Fibroblast of villous mesenchyme (primary cell): ENCODE measurements around the gene SGO1. TPM values are rescaled to one million over a fixed set of nuclear protein-coding genes. Genes with fewer than 3 reads are reported as not detected.
"Not testable (repeated sequence)": the region's sequence is repeated elsewhere in the genome, so short reads cannot be mapped to it uniquely, and the experiment has no call there.

Source experiments
- DNase-seq: peaks from one replicate; pipeline ENCODE4 v3.0.0-alpha.2; 2010; ENCODE audit warnings: low read depth
- H3K4me3 ChIP-seq: 2 replicates; pipeline ENCODE4 v1.5.1; 2011; ENCODE audit warnings: low read depth, mild to moderate bottlenecking, low read length
- total RNA-seq: library from RNA; depleted of rRNA; stranded (reverse); fragments of >200 nt; gene quantifications from 2 replicates; pipeline ENCODE4 v1.2.3, GENCODE V29; 2012
- TF ChIP-seq, protein P1 (sequence below): IDR thresholded peaks from 2 replicates; pipeline ENCODE4 v1.5.1; 2012; ENCODE audit warnings: low read depth, mild to moderate bottlenecking, low read length; ENCODE audit not compliant: insufficient read depth

SGO1 gene
- total RNA-seq, 1 donor, result 7.8 TPM

DNA sequence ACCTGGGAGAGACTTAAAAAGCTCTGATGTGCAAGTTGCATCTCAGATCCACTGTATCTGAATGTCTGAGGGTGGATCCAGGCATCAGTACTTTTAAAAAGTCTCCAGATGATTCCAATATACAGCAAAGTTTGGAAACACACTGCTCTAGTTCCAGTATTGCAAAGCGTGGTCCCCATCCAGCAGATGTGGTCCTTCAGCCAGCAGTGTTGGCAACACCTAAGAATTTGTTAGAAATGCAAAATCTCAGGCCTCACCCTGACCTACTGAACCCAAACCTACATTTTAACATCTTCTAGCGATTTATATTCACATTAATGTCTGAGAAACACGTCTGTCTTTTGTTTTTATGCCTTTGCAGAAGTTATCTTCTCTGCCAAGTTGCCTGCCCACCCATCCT, 32.2 kb upstream of the SGO1 start:
- TF ChIP-seq, protein P1, sequence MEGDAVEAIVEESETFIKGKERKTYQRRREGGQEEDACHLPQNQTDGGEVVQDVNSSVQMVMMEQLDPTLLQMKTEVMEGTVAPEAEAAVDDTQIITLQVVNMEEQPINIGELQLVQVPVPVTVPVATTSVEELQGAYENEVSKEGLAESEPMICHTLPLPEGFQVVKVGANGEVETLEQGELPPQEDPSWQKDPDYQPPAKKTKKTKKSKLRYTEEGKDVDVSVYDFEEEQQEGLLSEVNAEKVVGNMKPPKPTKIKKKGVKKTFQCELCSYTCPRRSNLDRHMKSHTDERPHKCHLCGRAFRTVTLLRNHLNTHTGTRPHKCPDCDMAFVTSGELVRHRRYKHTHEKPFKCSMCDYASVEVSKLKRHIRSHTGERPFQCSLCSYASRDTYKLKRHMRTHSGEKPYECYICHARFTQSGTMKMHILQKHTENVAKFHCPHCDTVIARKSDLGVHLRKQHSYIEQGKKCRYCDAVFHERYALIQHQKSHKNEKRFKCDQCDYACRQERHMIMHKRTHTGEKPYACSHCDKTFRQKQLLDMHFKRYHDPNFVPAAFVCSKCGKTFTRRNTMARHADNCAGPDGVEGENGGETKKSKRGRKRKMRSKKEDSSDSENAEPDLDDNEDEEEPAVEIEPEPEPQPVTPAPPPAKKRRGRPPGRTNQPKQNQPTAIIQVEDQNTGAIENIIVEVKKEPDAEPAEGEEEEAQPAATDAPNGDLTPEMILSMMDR, result no peak
- DNase-seq, result no peak
- H3K4me3 ChIP-seq, result no peak overlapping the region

DNA sequence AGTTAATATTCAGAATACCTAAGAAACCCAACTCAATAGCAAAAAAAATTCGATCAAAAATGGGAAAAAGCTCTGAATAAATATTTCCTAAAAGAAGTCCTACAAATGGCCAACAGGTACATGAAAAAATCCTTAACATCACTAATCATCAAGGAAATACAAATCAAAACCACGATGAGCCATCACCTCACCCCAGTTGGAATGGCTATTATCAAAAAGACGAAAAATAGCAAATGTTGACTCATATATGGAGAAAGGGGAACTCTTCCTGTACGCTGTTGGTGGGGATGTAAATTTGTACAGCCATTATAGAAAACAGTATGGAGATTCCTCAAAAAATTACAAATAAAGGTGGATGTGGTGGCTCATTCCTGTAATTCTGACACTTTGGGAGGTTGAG, 29.6 kb upstream of the SGO1 start:
- no peak for DNase-seq
- TF ChIP-seq, protein P1, result no peak
- no peak overlapping the region for H3K4me3 ChIP-seq

DNA sequence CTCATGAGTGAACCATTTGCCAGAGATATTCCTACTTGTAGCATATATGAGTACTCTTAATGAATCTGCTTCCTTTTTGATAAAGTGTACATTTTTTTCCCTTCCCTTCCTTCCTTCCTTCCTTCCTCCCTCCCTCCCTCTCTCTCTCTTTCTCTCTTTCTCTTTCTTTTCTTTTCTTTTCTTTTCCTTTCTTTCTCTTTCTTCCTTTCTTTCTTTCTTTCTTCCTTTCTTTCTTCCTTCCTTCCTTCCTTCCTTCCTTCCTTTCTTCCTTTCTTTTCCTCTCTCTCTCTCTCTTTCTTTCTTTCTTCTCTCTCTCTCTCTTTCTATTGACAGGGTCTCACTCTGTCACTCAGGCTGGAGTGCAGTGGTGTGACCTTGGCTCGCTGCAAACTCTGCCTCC, 27.5 kb upstream of the SGO1 start:
- not testable (repeated sequence) for DNase-seq, H3K4me3 ChIP-seq

DNA sequence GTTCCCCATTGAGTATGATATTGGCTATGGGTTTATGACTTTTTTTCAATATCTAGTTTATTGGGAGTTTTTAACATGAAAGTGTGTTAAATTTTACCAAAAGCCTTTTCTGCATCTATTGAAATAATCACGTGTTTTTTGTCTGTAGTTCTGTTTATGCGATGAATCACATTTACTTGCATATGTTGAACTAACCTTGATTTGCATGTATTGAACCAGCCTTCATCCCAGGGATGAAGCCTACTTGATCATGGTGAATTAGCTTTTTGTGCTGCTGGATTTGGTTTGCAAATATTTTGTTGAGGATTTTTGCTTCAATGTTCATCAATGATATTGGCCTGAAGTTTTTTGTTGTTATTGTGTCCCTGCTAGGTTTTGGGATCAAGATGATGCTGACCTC, 21.9 kb upstream of the SGO1 start:
- not testable (repeated sequence) for DNase-seq, H3K4me3 ChIP-seq

DNA sequence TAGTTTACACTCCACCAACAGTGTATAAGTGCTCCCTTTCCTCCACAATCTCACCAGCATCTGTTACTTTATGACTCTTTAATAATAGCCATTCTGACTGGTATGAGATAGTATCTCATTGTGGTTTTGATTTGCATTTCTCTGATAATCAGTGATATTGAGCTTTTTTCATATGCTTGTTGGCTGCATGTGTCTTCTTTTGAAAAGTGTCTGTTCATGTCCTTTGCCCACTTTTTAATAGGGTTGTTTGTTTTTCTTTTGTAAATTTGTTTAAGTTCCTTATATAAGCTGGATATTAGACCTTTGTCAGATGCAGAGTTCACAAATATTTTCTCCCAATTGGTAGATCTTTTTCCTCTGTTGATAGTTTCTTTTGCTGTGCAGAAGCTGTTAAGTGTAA, 19.9 kb upstream of the SGO1 start:
- H3K4me3 ChIP-seq, DNase-seq: not testable (repeated sequence)

DNA sequence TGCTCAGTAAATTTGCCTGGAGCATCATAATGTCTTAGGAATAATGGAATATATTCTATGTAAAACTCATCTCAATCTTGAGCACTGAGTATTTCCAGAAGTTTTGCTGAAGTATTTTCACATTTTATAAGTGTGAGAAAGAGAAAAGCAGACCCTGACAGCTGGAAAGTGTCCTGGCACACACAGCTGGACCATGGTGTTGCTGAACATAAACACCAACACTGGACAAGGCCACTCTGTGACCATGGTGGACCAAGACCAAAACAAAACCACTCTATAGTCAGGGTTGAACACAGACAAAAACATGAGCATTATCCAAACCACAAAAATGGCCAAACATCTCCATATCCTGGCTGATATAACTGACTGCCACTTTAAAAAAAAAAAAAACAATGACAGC, 15.1 kb upstream of the SGO1 start:
- no peak overlapping the region for H3K4me3 ChIP-seq
- DNase-seq, result no peak
- TF ChIP-seq, protein P1, result no peak

DNA sequence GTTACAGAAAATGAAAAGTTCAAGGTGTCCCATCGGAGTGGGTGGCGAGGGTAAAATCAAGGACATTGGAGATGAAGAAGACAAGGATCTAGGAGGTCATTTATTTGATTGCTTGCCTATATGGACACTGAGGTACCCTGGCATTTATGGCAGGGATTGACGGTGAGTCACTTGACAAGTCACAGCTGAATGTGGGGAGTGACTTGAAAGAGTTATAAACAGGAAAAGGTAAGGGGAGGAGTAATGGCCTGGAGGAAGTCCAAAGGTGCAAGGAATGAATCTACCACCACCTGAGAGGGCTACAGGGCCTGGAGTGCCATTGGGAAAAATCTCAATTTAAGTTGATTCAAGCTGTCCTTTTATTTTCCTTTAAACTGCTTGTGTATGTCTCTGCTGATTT, 11.8 kb upstream of the SGO1 start:
- TF ChIP-seq, protein P1, result no peak
- no peak overlapping the region for H3K4me3 ChIP-seq
- DNase-seq, result no peak

DNA sequence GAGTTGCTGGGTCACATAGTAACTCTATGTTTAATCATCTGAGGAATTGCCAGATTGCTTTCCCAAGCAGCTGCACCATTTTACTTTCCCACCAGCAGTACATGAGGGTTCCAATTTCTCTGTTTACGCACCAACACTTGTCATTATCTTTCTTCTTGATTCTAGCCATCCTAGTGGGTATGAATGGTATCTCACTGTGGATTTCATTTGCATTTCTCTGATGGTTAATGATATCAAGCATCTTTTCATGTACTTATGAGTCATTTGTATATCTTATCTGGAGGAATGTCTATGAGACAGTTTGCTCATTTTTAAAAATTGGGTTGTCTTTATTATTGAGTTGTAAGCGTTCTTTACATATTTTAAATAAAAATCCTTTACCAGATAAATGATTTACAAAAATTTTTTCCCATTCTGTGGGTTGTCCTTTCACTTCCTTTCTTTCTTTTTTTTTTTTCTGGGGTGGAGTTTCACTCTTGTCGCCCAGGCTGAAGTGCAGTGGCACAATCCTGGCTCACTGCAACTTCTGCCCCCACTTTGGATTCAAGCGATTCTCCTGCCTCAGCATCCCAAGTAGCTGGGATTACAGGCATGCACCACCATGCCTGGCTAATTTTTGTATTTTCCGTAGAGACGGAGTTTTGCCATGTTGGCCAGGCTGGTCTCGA, 8.9 kb upstream of the SGO1 start:
- DNase-seq, result no peak
- H3K4me3 ChIP-seq, result no peak overlapping the region
- TF ChIP-seq, protein P1, result no peak
